ENCODE measurements around the gene FILIP1.

DNA sequence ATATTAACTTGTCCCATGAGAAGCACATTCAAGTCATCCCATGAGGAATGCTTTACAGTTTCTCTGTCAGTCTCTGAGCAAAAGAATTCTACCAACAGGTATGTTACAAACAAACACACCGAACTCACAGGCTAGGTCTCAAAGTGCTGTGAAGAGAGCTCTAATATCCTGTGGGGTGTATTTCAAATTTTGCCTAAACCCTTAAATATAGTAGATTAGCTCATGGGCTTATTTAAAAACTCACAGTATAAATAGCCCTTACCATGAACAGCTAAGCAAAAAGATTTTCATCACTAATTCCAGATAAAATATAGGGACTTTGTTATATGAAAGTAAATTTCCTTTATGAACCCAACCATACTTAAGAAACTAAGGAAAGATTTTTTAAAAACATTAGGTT, 77.8 kb downstream of the FILIP1 start:
- TF ChIP-seq, protein P1, sequence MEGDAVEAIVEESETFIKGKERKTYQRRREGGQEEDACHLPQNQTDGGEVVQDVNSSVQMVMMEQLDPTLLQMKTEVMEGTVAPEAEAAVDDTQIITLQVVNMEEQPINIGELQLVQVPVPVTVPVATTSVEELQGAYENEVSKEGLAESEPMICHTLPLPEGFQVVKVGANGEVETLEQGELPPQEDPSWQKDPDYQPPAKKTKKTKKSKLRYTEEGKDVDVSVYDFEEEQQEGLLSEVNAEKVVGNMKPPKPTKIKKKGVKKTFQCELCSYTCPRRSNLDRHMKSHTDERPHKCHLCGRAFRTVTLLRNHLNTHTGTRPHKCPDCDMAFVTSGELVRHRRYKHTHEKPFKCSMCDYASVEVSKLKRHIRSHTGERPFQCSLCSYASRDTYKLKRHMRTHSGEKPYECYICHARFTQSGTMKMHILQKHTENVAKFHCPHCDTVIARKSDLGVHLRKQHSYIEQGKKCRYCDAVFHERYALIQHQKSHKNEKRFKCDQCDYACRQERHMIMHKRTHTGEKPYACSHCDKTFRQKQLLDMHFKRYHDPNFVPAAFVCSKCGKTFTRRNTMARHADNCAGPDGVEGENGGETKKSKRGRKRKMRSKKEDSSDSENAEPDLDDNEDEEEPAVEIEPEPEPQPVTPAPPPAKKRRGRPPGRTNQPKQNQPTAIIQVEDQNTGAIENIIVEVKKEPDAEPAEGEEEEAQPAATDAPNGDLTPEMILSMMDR (IDR thresholded peaks at IDR 0.05) = no peak
- no peak for TF ChIP-seq POLR2A (IDR thresholded peaks at IDR 0.05)

Data from body of pancreas (tissue), 4 donors.